Activated B cell treated with CpG ODN at 0.5 μM for 24 hours (primary cell): ENCODE data around the gene ASPHD2. TPM values are rescaled to one million over a fixed set of nuclear protein-coding genes. Genes with fewer than 3 reads are reported as not detected.

Experiments
- ATAC-seq: fragments of 200-7000 bp; cut with Tn5 transposase; one replicate; pipeline ENCODE4 v1.10.0; 2021; ENCODE audit warnings: low read depth, mild to moderate bottlenecking, moderate library complexity
- CTCF ChIA-PET: fragments of 350-600 bp; sonication (Branson Sonifier 250); formaldehyde crosslinking; loops from one replicate; lab custom pipeline; 2021; ENCODE audit warnings: antibody characterized with exemption; lab: Charles Lee
- POLR2A ChIA-PET: fragments of 350-600 bp; sonication (Branson Sonifier 250); formaldehyde crosslinking; loops from one replicate; lab custom pipeline; 2021; ENCODE audit warnings: antibody characterized with exemption; lab: Charles Lee
- DNase-seq: peaks from one replicate; pipeline ENCODE4 v3.0.0; 2022
- H3K27ac Mint-ChIP-seq: one replicate; pipeline ENCODE4 v1.8.0; 2020; ENCODE audit warnings: mixed read lengths
- H3K27me3 Mint-ChIP-seq: one replicate; pipeline ENCODE4 v1.8.0; 2021; ENCODE audit warnings: mixed read lengths
- H3K36me3 Mint-ChIP-seq: one replicate; pipeline ENCODE4 v1.8.0; 2021; ENCODE audit warnings: low read depth, mixed read lengths
- H3K4me1 Mint-ChIP-seq: one replicate; pipeline ENCODE4 v1.8.0; 2021; ENCODE audit warnings: mixed read lengths
- H3K4me3 Mint-ChIP-seq: one replicate; pipeline ENCODE4 v1.8.0; 2020; ENCODE audit warnings: mild to moderate bottlenecking, mixed read lengths
- H3K9me3 Mint-ChIP-seq: one replicate; pipeline ENCODE4 v1.8.0; 2020; ENCODE audit warnings: mixed read lengths
- CTCF ChIP-seq: fragments of 200-600 bp; IDR thresholded peaks from one replicate; pipeline ENCODE4 v1.8.0; 2022; ENCODE audit warnings: antibody characterized with exemption, mild to moderate bottlenecking
- intact Hi-C: fragments of 100-400 bp; cut with micrococcal nuclease; formaldehyde crosslinking; loops from one replicate; pipeline ENCODE4 v1.15.1; 2024
- total RNA-seq: library from RNA; stranded (reverse); gene quantifications from 2 replicates; pipeline ENCODE4 v1.2.3, GENCODE V29; 2022

ASPHD2 gene
- total RNA-seq, 1 donor from 2014 or later = 15.5 TPM

DNA sequence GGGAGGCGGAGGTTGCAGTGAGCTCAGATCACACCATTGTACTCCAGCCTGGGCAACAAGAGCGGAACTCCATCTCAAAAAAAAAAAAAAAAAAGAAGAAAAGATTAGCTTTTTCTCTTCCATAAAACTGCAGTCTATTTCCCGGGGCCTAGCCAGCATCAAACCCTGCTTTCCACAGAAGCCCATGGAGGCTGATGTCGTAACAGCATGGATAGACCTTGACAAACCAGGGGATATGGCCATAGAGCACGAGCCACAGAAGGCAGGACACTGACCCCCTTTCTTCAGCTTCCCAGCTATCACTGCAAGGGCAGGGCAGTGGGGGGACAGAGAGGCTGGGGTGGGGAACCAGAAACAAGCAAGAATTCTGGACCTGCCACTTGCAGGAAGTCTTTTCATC, 33.0 kb downstream of the ASPHD2 start:
- POLR2A ChIA-PET = no interaction called here
- Mint-ChIP-seq H3K36me3 (peaks cover 90% of the 10 kb centered on the region), H3K4me1 (peaks cover 2% of the 10 kb centered on the region)

DNA sequence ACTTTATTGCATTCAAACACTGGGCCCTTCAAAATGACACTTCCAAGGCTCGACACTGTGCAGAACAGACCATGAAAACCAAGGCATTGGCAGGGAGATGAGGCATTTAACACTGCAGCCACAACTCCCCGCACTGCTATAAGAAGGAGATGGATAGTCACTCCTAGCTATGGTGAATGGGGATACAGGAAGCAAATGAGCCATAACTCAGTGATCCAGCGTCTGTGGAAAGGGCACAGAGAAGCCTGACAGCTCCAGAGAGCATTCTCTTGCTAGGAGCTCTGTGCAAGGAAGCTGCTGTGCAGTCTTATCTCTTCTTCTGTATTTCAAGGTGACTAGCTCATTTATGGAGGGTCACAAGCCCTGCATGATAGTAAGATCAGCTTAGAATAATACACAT, 33.6 kb downstream of the ASPHD2 start:
- H3K9me3 Mint-ChIP-seq = no peaks in the 10 kb centered on the region
- intact Hi-C loops = loop anchor here (5.0 kb wide), 1 partner anchor 35 kb away; the partner anchor contains the start of gene ASPHD2
- ATAC-seq = no peak
- no peak for DNase-seq
- H3K4me3 Mint-ChIP-seq = no peak overlapping the region
- CTCF ChIA-PET = interaction anchor here (1.1 to 6.4 kb wide), 6 partner anchors 17 to 97 kb away, joined by 3 to 138 read pairs (median 16); partner anchors contain the start of gene ASPHD2
- peaks cover 2% of the 10 kb centered on the region for H3K4me1 Mint-ChIP-seq
- no peak overlapping the region for H3K27ac Mint-ChIP-seq
- POLR2A ChIA-PET = no interaction called here
- TF ChIP-seq CTCF = no peak
- H3K36me3 Mint-ChIP-seq = peaks cover 89% of the 10 kb centered on the region
- no peaks in the 10 kb centered on the region for H3K27me3 Mint-ChIP-seq

More for the DNA sequence above, 33.0 kb downstream of the ASPHD2 start:
- CTCF ChIA-PET = interaction anchor here (0.6 to 6.4 kb wide), 14 partner anchors 9 to 182 kb away, joined by 3 to 138 read pairs (median 4); partner anchors contain the start of gene ASPHD2
- Mint-ChIP-seq H3K4me3 (no peak overlapping the region), H3K27ac (no peak overlapping the region), H3K27me3 (no peaks in the 10 kb centered on the region), H3K9me3 (no peaks in the 10 kb centered on the region)
- TF ChIP-seq CTCF = no peak
- ATAC-seq (no peak), DNase-seq (no peak)
- intact Hi-C loops = loop anchor here (5.0 kb wide), 1 partner anchor 35 kb away; the partner anchor contains the start of gene ASPHD2

DNA sequence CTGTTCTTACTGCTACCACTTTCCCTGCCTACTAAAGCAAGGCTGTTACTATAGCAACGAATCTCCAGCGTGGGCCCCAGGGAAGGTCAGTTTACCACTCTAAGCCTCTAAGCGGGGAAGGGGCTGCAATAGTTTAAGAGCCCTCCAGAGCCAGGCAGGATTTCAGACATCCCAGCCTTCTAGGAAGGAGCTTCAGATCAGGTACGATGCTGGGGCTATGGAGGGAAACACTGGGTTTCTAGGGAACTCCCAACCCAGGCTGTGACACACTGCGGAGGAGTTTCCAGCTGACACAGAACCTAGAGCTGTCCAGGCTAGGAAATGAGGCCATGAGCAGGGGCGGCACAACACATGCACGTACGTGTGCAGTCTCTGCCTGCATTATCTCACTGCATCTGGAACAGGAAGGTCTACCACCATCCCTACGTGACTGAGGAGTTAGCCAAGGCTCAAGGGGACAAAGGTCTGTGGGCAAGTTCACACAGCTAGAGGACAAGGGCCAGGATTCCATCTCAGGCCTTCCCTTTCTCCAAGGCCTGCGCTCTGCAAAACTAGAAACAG, 34.1 kb downstream of the ASPHD2 start:
- no peaks in the 10 kb centered on the region for H3K27me3 Mint-ChIP-seq
- intact Hi-C loops = loop anchor here (5.0 kb wide), 1 partner anchor 36 kb away; the partner anchor contains the start of gene ASPHD2
- no peak for ATAC-seq
- H3K4me3 Mint-ChIP-seq = no peak overlapping the region
- ChIA-PET CTCF (interaction anchor here (1.1 to 6.4 kb wide), 5 partner anchors 16 to 98 kb away, joined by 3 to 138 read pairs (median 21); partner anchors contain the start of gene ASPHD2), POLR2A (no interaction called here)
- H3K4me1 Mint-ChIP-seq = peaks cover 2% of the 10 kb centered on the region
- no peak overlapping the region for H3K27ac Mint-ChIP-seq
- no peak for TF ChIP-seq CTCF
- H3K9me3 Mint-ChIP-seq = no peaks in the 10 kb centered on the region
- peaks cover 88% of the 10 kb centered on the region for H3K36me3 Mint-ChIP-seq
- DNase-seq = no peak

GRCh38 chr22:26463688-26464087, 34.6 kb downstream of the ASPHD2 start:
- Mint-ChIP-seq H3K4me3 (no peak overlapping the region), H3K36me3 (peaks cover 88% of the 10 kb centered on the region), H3K27me3 (no peaks in the 10 kb centered on the region), H3K9me3 (no peaks in the 10 kb centered on the region), H3K4me1 (peaks cover 2% of the 10 kb centered on the region), H3K27ac (no peak overlapping the region)
- no peak for DNase-seq
- CTCF ChIA-PET = interaction anchor here (1.4 to 6.4 kb wide), 4 partner anchors 34 to 98 kb away, joined by 3 to 138 read pairs (median 48); partner anchors contain the start of gene ASPHD2
- intact Hi-C loops = loop anchor here (5.0 kb wide), 1 partner anchor 36 kb away; the partner anchor contains the start of gene ASPHD2
- no peak for TF ChIP-seq CTCF
- ATAC-seq = no peak
- POLR2A ChIA-PET = no interaction called here

DNA sequence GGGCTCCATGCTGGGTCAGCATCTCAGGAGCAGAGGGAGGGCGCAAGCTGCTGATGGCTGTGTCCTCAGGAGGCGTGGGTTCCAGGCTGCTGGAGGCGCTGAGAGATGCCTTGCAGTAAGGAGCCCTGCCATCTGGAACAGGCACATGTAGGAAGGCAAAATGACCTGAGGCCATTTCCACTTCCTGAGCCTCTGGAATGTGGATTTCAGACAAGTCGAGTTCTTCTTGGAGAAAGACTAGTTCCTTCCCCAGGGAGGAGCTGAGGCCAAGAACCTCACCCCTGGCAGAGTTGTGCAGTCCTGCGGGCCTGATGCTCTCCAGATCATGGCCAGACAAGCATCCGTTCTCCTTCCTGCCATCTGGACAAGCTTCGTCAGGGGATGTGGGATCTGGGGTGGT, 35.3 kb downstream of the ASPHD2 start:
- peaks cover 88% of the 10 kb centered on the region for H3K36me3 Mint-ChIP-seq
- H3K4me1 Mint-ChIP-seq = peaks cover 2% of the 10 kb centered on the region
- DNase-seq (no peak), ATAC-seq (no peak)
- H3K9me3 Mint-ChIP-seq = no peaks in the 10 kb centered on the region
- POLR2A ChIA-PET = no interaction called here
- CTCF ChIA-PET = interaction anchor here (6.4 kb wide), 1 partner anchor 65 kb away, joined by 138 read pairs; no protein-coding TSS in a partner anchor
- H3K27me3 Mint-ChIP-seq = no peaks in the 10 kb centered on the region
- no peak overlapping the region for H3K27ac Mint-ChIP-seq
- intact Hi-C loops = loop anchor here (5.0 kb wide), 1 partner anchor 37 kb away; the partner anchor contains the start of gene ASPHD2
- H3K4me3 Mint-ChIP-seq = no peak overlapping the region
- TF ChIP-seq CTCF = no peak
